Progenitor cell of endocrine pancreas (in vitro differentiated cells): ENCODE measurements around the gene RPL10A. TPM values are rescaled to one million over a fixed set of nuclear protein-coding genes. Genes with fewer than 3 reads are reported as not detected.

Source experiments
- DNase-seq: peaks from one replicate; pipeline ENCODE4 v3.0.0; 2021; ENCODE audit warnings: low spot score; ENCODE audit not compliant: unreplicated experiment
- H3K27ac Mint-ChIP-seq: 2 replicates; pipeline ENCODE4 v1.8.0; 2021; ENCODE audit warnings: mild to moderate bottlenecking, moderate library complexity, mixed read lengths
- H3K27me3 Mint-ChIP-seq: 2 replicates; pipeline ENCODE4 v1.8.0; 2021; ENCODE audit warnings: mixed read lengths
- H3K36me3 Mint-ChIP-seq: 2 replicates; pipeline ENCODE4 v1.8.0; 2022; ENCODE audit warnings: mixed read lengths; ENCODE audit not compliant: insufficient read depth
- H3K4me1 Mint-ChIP-seq: 2 replicates; pipeline ENCODE4 v1.8.0; 2021; ENCODE audit warnings: low read depth, mixed read lengths
- H3K4me3 Mint-ChIP-seq: 2 replicates; pipeline ENCODE4 v1.8.0; 2021; ENCODE audit warnings: low read depth, mild to moderate bottlenecking, moderate library complexity, mixed read lengths
- H3K9me3 Mint-ChIP-seq: 2 replicates; pipeline ENCODE4 v1.8.0; 2021; ENCODE audit warnings: low read depth, mixed read lengths
- total RNA-seq: library from RNA; stranded (reverse); gene quantifications from 2 replicates; pipeline ENCODE4 v1.2.1, GENCODE V29; 2021
- TF ChIP-seq, protein P1 (sequence below): fragments of 200-600 bp; sonication (generic); IDR thresholded peaks from one replicate; pipeline ENCODE4 v1.5.0; 2021; ENCODE audit warnings: antibody characterized with exemption, mild to moderate bottlenecking; ENCODE audit not compliant: unreplicated experiment

The RPL10A gene
- total RNA-seq, 1 donor from 2014 or later: 1,416 TPM

DNA sequence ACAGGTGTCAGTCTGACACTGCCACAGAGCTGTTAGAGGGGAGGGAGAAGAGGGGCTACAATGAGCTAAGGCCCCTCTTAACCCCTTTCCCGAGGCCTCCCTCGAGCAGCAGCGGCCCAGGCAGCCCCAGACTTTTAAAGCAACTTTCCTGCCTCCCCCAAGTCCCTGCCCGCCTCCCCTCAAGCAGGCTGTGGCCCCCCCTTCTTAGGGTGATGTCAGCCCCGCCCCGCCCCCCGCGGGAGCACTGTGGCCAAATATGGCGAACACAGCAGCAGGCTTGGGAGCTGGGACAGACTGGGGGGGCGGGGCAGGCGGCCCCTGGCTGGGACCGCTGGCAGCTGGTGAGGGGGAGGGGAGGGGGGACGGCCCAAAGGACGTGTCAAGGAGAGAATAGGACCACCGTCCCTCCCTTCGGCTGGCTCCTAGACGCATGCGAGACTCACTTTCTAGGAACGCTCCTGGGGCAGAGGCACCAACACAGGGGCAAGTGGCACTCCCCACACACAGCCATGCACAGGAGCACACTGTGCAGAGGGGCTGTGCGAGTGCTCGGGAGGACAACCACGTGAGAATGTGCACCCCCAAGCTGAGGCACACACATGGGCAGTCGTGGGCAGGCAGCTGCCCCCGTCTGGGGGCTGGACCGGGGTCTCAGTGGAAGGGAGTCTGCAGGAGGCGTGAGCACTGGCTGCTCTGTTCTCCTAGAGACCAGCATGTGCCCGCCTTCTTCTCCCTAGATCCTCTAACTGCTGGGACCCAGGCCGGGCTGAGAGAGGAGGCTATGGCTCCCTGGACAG lies 22.0 kb downstream of the RPL10A start:
- no peaks in the 10 kb centered on the region for H3K9me3 Mint-ChIP-seq
- peak overlapping the region; percentile 61 for H3K4me3 Mint-ChIP-seq
- peak; percentile 49 for DNase-seq

DNA sequence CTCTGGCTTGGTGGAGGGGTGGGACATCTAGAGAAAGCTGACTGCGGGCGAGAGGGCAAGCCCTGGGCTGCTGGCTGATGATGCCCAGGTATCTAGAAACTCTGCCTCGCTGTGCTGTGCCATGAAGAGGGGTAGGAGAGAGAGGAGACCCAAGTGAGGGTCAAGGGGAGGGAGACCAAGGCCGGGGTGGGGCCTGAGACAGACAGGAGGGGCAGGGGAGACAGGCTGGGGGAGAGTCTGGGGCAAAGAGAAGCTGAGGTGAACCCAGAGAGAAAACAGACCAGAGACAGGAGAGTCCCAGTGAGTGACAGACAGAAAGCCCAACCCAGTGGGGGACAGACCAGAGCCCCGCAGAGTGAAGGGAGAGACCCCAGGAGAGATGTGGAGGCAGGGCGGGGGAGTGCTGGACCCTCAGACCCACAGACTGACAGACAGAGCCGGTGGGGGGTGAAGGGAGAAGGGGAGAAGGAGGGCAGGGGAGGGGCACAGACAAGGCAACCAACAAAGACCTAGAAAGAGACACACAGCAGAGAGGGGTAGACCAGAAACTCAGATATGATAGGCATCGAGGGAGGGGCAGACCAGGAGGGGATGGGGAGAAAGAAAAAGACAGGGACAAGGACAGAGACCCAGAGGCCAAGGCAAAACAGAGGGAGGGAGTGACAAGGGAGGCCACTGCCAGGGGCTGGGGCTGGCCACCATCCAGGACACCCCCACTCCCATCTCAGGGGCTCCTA lies 22.8 kb downstream of the RPL10A start:
- Mint-ChIP-seq H3K9me3 (no peaks in the 10 kb centered on the region), H3K4me3 (peak overlapping the region; percentile 61)

More for the DNA sequence above, 22.0 kb downstream of the RPL10A start:
- H3K36me3 Mint-ChIP-seq: no peaks in the 10 kb centered on the region
- peaks cover 55% of the 10 kb centered on the region for H3K4me1 Mint-ChIP-seq
- peak overlapping the region; percentile 94 for H3K27ac Mint-ChIP-seq
- TF ChIP-seq, protein P1, sequence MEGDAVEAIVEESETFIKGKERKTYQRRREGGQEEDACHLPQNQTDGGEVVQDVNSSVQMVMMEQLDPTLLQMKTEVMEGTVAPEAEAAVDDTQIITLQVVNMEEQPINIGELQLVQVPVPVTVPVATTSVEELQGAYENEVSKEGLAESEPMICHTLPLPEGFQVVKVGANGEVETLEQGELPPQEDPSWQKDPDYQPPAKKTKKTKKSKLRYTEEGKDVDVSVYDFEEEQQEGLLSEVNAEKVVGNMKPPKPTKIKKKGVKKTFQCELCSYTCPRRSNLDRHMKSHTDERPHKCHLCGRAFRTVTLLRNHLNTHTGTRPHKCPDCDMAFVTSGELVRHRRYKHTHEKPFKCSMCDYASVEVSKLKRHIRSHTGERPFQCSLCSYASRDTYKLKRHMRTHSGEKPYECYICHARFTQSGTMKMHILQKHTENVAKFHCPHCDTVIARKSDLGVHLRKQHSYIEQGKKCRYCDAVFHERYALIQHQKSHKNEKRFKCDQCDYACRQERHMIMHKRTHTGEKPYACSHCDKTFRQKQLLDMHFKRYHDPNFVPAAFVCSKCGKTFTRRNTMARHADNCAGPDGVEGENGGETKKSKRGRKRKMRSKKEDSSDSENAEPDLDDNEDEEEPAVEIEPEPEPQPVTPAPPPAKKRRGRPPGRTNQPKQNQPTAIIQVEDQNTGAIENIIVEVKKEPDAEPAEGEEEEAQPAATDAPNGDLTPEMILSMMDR: no peak
- H3K27me3 Mint-ChIP-seq: no peaks in the 10 kb centered on the region

DNA sequence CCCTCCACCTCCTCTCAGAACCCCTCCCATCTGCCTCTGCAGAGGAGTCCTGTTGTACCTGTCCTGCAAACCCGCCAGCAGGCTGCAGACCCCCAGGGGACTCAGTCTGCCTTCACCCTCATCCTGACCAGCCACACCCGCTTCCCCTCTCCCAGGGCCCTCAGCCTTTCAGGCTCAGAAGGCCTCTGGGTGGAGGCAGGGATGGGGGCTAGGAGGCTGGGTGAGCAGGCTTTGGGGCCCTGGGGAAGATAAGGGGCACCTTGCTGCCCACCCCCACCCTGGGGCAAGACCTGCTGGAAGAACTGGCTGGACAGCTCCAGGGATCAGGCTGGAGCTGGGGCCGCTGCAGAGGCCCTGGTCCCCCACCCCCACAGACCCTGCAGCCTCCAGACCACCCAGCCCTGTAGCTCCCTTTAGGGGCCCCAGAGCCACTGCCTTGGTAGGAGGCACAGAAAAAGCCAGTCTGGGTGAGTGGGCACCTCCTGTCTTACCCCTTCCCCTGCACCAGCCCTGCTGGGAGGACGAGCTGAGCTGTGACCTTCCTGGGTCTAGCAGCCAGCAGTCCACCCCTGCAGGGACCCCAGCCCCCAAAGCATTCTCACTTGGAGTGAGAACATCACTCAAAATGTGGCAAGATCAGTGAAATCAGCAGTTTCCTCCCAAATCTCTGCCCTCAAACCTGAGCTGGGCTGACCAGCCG lies 23.5 kb downstream of the RPL10A start:
- TF ChIP-seq, protein P1: no peak
- no peak for DNase-seq
- Mint-ChIP-seq H3K36me3 (no peaks in the 10 kb centered on the region), H3K27me3 (no peaks in the 10 kb centered on the region), H3K9me3 (no peaks in the 10 kb centered on the region), H3K4me3 (peak overlapping the region; percentile 42), H3K27ac (peak overlapping the region; percentile 94), H3K4me1 (peaks cover 53% of the 10 kb centered on the region)

More for the DNA sequence above, 22.8 kb downstream of the RPL10A start:
- Mint-ChIP-seq H3K27ac (peak overlapping the region; percentile 94), H3K4me1 (peaks cover 55% of the 10 kb centered on the region), H3K27me3 (no peaks in the 10 kb centered on the region), H3K36me3 (no peaks in the 10 kb centered on the region)
- DNase-seq: no peak
- TF ChIP-seq, protein P1: no peak

DNA sequence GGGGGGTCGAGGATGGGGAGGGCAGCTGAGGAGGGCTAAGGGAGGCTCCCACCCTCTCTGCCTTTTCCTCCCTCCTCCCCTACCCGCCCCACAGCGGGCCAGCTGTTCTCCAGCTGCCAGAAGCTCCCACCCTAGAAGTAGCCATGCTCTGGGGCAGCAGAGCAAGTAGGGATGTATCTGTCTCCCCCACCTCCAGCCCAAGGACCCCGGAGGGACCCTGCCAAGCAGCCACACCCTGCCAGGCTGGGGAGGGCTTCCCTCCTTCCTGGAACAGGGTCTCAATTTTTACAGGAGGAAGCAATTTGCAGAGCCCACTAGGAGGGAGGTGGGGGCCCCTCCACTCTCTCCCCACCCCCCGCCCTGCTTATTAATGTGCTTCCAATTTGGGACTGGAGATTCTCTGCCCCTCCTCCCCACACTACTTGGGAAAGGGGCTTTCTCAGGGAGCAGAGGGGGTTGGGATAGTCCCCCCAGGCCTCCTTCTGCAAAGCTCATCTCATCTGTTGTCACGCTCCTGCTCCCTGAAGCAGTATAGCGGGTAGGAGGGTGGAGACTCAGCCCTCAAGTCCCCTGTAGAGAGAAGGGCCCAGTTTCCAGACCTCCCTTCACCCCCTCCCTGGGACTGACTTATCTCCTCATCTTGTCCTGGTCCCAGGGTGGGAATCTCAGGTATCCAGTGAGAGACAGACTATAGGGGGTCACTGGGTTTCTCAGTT lies 24.2 kb downstream of the RPL10A start:
- Mint-ChIP-seq H3K27ac (peak overlapping the region; percentile 37), H3K27me3 (no peaks in the 10 kb centered on the region)
- TF ChIP-seq, protein P1: no peak

More for the DNA sequence above, 24.2 kb downstream of the RPL10A start:
- DNase-seq: no peak
- peaks cover 51% of the 10 kb centered on the region for H3K4me1 Mint-ChIP-seq
- H3K36me3 Mint-ChIP-seq: no peaks in the 10 kb centered on the region
- H3K9me3 Mint-ChIP-seq: no peaks in the 10 kb centered on the region
- peak overlapping the region; percentile 34 for H3K4me3 Mint-ChIP-seq
